ENCODE measurements around the gene VEZF1. TPM values are rescaled to one million over a fixed set of nuclear protein-coding genes. Genes with fewer than 3 reads are reported as not detected.
A peak's percentile ranks its signal among the peaks of the same experiment; 100 is the strongest.

The VEZF1 gene
- total and polyA plus RNA-seq, 4 donors = 18.0 to 78.9 (median 43.9) TPM

GRCh38 chr17:58006560-58006923 lies 18.5 kb upstream of the VEZF1 start:
- ATAC-seq (ENCODE audit: insufficient read depth, low FRiP score) = peak; percentile 61

DNA sequence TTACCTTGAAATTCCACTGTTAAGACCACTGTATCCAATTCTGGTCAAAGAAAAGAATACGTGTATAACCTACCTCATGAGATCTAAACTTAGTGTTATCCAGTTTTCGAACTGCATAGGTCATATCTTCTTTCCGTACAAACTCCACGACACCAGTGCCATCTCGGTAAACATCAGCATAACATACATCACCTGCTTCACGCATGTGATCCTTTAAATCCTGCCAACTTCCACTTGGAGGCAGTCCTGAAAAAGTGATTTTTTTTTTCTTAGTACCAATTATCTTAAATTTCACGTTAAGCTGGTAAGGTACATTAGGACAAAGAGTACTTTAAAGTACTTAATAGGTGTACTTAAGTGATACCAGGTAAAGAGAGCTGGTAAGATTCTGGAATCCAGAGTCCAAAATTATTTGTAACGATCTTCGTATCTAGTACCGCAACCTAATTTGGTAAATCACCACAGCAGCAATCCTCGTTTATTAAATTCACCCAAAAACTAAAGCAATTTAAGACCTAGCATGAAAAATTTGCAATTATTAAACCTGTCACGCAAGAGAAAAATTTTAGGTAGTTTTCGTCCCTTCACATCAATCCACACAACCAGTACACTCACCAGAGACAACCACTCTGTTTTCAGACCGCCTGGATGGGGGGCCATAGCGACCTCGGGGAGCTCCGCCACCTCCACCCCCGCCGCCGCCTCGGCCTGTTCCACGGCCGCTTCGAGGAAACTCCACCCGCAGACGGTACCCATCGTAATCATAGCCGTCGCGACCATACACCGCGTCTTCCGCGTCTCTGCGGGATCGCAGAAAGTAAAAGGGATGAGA lies 17.9 kb upstream of the VEZF1 start:
- no peaks in the 10 kb centered on the region for H3K27me3 ChIP-seq (ENCODE audit: control insufficient read depth in 3 of 3, insufficient read depth in 3 of 3, low read length in 2 of 3)
- no peaks in the 10 kb centered on the region for H3K9me3 ChIP-seq (ENCODE audit: control insufficient read depth in 4 of 4, insufficient read depth in 3 of 4, low read length in 3 of 4)
- ATAC-seq (ENCODE audit: insufficient read depth, low FRiP score) = no peak
- peaks cover 6 to 42% (median 17%) of the 10 kb centered on the region in 4 donors for H3K36me3 ChIP-seq (ENCODE audit: control insufficient read depth in 4 of 4, insufficient read depth in 4 of 4, low read length in 4 of 4)
- peaks cover 2 to 37% (median 16%) of the 10 kb centered on the region in 5 donors for H3K4me1 ChIP-seq (ENCODE audit: control insufficient read depth in 5 of 5, insufficient read depth in 5 of 5, low read length in 5 of 5)
- TF ChIP-seq, protein P1, sequence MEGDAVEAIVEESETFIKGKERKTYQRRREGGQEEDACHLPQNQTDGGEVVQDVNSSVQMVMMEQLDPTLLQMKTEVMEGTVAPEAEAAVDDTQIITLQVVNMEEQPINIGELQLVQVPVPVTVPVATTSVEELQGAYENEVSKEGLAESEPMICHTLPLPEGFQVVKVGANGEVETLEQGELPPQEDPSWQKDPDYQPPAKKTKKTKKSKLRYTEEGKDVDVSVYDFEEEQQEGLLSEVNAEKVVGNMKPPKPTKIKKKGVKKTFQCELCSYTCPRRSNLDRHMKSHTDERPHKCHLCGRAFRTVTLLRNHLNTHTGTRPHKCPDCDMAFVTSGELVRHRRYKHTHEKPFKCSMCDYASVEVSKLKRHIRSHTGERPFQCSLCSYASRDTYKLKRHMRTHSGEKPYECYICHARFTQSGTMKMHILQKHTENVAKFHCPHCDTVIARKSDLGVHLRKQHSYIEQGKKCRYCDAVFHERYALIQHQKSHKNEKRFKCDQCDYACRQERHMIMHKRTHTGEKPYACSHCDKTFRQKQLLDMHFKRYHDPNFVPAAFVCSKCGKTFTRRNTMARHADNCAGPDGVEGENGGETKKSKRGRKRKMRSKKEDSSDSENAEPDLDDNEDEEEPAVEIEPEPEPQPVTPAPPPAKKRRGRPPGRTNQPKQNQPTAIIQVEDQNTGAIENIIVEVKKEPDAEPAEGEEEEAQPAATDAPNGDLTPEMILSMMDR (IDR thresholded peaks at IDR 0.05; ENCODE audit: control extremely low read depth, extremely low read depth) = no peak
- 4 to 8% methylated on average over 36 of the region's 36 CpGs for WGBS, 2 donors
- H3K9ac ChIP-seq (ENCODE audit: insufficient read depth in 1 of 2, low read length in 2 of 2) = peak overlapping the region; percentile 97 to 99
- DNase-seq = no peak
- H3K27ac ChIP-seq (ENCODE audit: low read depth in 1 of 2, low read length in 1 of 2) = peak overlapping the region; percentile 94 to 99
- H3K4me3 ChIP-seq = peak overlapping the region; percentile 92

More at GRCh38 chr17:58006560-58006923, 18.5 kb upstream of the VEZF1 start:
- WGBS, 2 donors = 0 to 1% methylated on average over 20 of the region's 20 CpGs
- DNase-seq = peak; percentile 81 to 91 (median 85)
- Histone ChIP-seq H3K4me3 (peak overlapping the region; percentile 92), H3K4me1 (ENCODE audit: control insufficient read depth in 5 of 5, insufficient read depth in 5 of 5, low read length in 5 of 5) (peaks cover 2 to 34% (median 16%) of the 10 kb centered on the region in 5 donors), H3K27me3 (ENCODE audit: control insufficient read depth in 3 of 3, insufficient read depth in 3 of 3, low read length in 2 of 3) (no peaks in the 10 kb centered on the region), H3K27ac (ENCODE audit: low read depth in 1 of 2, low read length in 1 of 2) (peak overlapping the region; percentile 94 to 99), H3K9me3 (ENCODE audit: control insufficient read depth in 4 of 4, insufficient read depth in 3 of 4, low read length in 3 of 4) (no peaks in the 10 kb centered on the region), H3K9ac (ENCODE audit: insufficient read depth in 1 of 2, low read length in 2 of 2) (peak overlapping the region; percentile 97 to 99), H3K36me3 (ENCODE audit: control insufficient read depth in 4 of 4, insufficient read depth in 4 of 4, low read length in 4 of 4) (peaks cover 6 to 37% (median 16%) of the 10 kb centered on the region in 4 donors)
- TF ChIP-seq, protein P1 (IDR thresholded peaks at IDR 0.05; ENCODE audit: control extremely low read depth, extremely low read depth) = no peak

DNA sequence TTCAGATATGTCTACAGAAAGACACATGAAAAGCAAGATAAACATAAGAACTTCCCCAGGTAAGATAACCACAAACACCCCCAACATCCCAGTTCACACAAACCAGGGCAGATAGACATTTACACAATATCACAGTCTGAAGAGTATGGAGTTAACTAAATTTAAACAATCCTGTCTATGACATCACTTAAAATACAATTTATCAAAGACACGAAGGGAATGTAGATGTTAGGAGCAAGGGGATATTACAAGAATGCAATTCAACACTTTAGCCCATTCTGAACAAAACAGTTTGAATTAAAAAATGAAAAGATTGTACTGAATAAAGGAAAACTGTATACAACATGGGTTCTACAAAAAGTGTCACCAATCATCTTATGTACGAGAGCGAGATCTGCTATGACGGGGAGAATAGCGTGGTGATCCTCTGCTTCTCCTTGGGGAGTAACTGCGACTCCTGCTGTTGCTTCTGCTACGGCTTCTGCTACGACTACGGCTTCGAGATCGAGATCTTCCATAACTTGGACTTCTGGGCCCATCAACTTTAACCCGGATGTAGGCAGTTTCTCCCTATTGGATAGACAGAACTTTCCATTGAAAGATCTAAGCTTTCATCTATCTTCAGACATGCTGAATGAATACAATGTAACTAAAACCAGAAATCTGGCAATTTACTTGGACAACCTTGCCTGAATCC lies 17.1 kb upstream of the VEZF1 start:
- H3K9me3 ChIP-seq (ENCODE audit: control insufficient read depth in 4 of 4, insufficient read depth in 3 of 4, low read length in 3 of 4) = no peaks in the 10 kb centered on the region
- peaks cover 6 to 50% (median 18%) of the 10 kb centered on the region in 4 donors for H3K36me3 ChIP-seq (ENCODE audit: control insufficient read depth in 4 of 4, insufficient read depth in 4 of 4, low read length in 4 of 4)
- H3K27ac ChIP-seq (ENCODE audit: low read depth in 1 of 2, low read length in 1 of 2) = no peak overlapping the region
- TF ChIP-seq, protein P1 (IDR thresholded peaks at IDR 0.05; ENCODE audit: control extremely low read depth, extremely low read depth) = no peak
- peak overlapping the region; percentile 97 to 99 for H3K9ac ChIP-seq (ENCODE audit: insufficient read depth in 1 of 2, low read length in 2 of 2)
- no peaks in the 10 kb centered on the region for H3K27me3 ChIP-seq (ENCODE audit: control insufficient read depth in 3 of 3, insufficient read depth in 3 of 3, low read length in 2 of 3)
- DNase-seq = no peak
- no peak for ATAC-seq (ENCODE audit: insufficient read depth, low FRiP score)
- peak overlapping the region; percentile 41 for H3K4me3 ChIP-seq
- whole genome bisulfite sequencing, 2 donors = 43 to 65% methylated on average over 12 of the region's 12 CpGs
- peaks cover 2 to 37% (median 16%) of the 10 kb centered on the region in 5 donors for H3K4me1 ChIP-seq (ENCODE audit: control insufficient read depth in 5 of 5, insufficient read depth in 5 of 5, low read length in 5 of 5)
